Osteocyte (in vitro differentiated cells): ENCODE data around the gene SUGP1. TPM values are rescaled to one million over a fixed set of nuclear protein-coding genes. Genes with fewer than 3 reads are reported as not detected.

Experiments
- DNase-seq: peaks from one replicate; pipeline ENCODE4 v3.0.0; 2021; ENCODE audit warnings: mixed read lengths; ENCODE audit not compliant: unreplicated experiment; ENCODE audit errors: extremely low spot score
- H3K27ac Mint-ChIP-seq: one replicate; pipeline ENCODE4 v1.8.0; 2021; ENCODE audit warnings: mild to moderate bottlenecking, mixed read lengths; ENCODE audit not compliant: unreplicated experiment
- H3K27me3 Mint-ChIP-seq: one replicate; pipeline ENCODE4 v1.8.0; 2021; ENCODE audit warnings: mixed read lengths; ENCODE audit not compliant: unreplicated experiment
- H3K36me3 Mint-ChIP-seq: one replicate; pipeline ENCODE4 v1.8.0; 2021; ENCODE audit warnings: mixed read lengths; ENCODE audit not compliant: unreplicated experiment
- H3K4me1 Mint-ChIP-seq: one replicate; pipeline ENCODE4 v1.8.0; 2021; ENCODE audit warnings: mixed read lengths; ENCODE audit not compliant: unreplicated experiment
- H3K4me3 Mint-ChIP-seq: one replicate; pipeline ENCODE4 v1.8.0; 2021; ENCODE audit warnings: mild to moderate bottlenecking, moderate library complexity, mixed read lengths; ENCODE audit not compliant: unreplicated experiment
- H3K9me3 Mint-ChIP-seq: one replicate; pipeline ENCODE4 v1.8.0; 2021; ENCODE audit warnings: mixed read lengths; ENCODE audit not compliant: unreplicated experiment
- CTCF ChIP-seq: fragments of 200-600 bp; sonication (generic); IDR thresholded peaks from 2 replicates; pipeline ENCODE4 v1.5.0; 2021; ENCODE audit warnings: antibody characterized with exemption, mild to moderate bottlenecking, moderate library complexity
- total RNA-seq: library from RNA; stranded (reverse); gene quantifications from 2 replicates; pipeline ENCODE4 v1.2.1, GENCODE V29; 2021

The SUGP1 gene
- total RNA-seq, 1 donor from 2014 or later = 71.7 TPM

- Mint-ChIP-seq H3K27me3 (peaks cover 6% of the 10 kb centered on the region), H3K27ac (no peak overlapping the region), H3K4me1 (no peaks in the 10 kb centered on the region), H3K36me3 (no peaks in the 10 kb centered on the region), H3K9me3 (no peaks in the 10 kb centered on the region), H3K4me3 (no peak overlapping the region)
- no peak for DNase-seq
- TF ChIP-seq CTCF = no peak
Measured at GRCh38 chr19:19239675-19240074, 80.6 kb downstream of the SUGP1 start.

GRCh38 chr19:19238126-19238894 lies 82.0 kb downstream of the SUGP1 start:
- TF ChIP-seq CTCF = no peak
- H3K4me3 Mint-ChIP-seq = no peak overlapping the region
- H3K9me3 Mint-ChIP-seq = no peaks in the 10 kb centered on the region
- no peaks in the 10 kb centered on the region for H3K4me1 Mint-ChIP-seq
- peaks cover 6% of the 10 kb centered on the region for H3K27me3 Mint-ChIP-seq
- H3K27ac Mint-ChIP-seq = no peak overlapping the region
- H3K36me3 Mint-ChIP-seq = no peaks in the 10 kb centered on the region
- no peak for DNase-seq

- no peak for TF ChIP-seq CTCF
- H3K9me3 Mint-ChIP-seq = no peaks in the 10 kb centered on the region
Measured at GRCh38 chr19:19236173-19236572, 84.1 kb downstream of the SUGP1 start.

GRCh38 chr19:19234220-19234816 lies 86.0 kb downstream of the SUGP1 start:
- no peak overlapping the region for H3K27ac Mint-ChIP-seq
- peaks cover 9% of the 10 kb centered on the region for H3K27me3 Mint-ChIP-seq
- no peaks in the 10 kb centered on the region for H3K9me3 Mint-ChIP-seq
- no peaks in the 10 kb centered on the region for H3K36me3 Mint-ChIP-seq
- no peaks in the 10 kb centered on the region for H3K4me1 Mint-ChIP-seq
- TF ChIP-seq CTCF = no peak
- no peak overlapping the region for H3K4me3 Mint-ChIP-seq
- no peak for DNase-seq

More at GRCh38 chr19:19236173-19236572, 84.1 kb downstream of the SUGP1 start:
- Mint-ChIP-seq H3K27me3 (peaks cover 9% of the 10 kb centered on the region), H3K4me1 (no peaks in the 10 kb centered on the region), H3K4me3 (no peak overlapping the region), H3K27ac (no peak overlapping the region), H3K36me3 (no peaks in the 10 kb centered on the region)
- DNase-seq = no peak

GRCh38 chr19:19232261-19232721 lies 88.0 kb downstream of the SUGP1 start:
- TF ChIP-seq CTCF = no peak
- Mint-ChIP-seq H3K4me3 (no peak overlapping the region), H3K27ac (no peak overlapping the region), H3K36me3 (no peaks in the 10 kb centered on the region), H3K9me3 (no peaks in the 10 kb centered on the region), H3K4me1 (no peaks in the 10 kb centered on the region), H3K27me3 (peaks cover 14% of the 10 kb centered on the region)
- no peak for DNase-seq
